HG02852 (cell line): ENCODE data around the gene GSTO2.
"Not testable (repeated sequence)": the region's sequence is repeated elsewhere in the genome, so short reads cannot be mapped to it uniquely, and the experiment has no call there.

Experiments used
- ATAC-seq: cut with Tn5 transposase; IDR thresholded peaks from one replicate; pipeline ENCODE4 v1.9.1; 2021; ENCODE audit warnings: mild to moderate bottlenecking, moderate library complexity; ENCODE audit not compliant: unreplicated experiment

GSTO2 gene

GRCh38 chr10:104268713-104269645 lies at the start of gene GSTO2:
TSS of gene GSTO2 (plus strand) at chr10:104269184. CDS start at chr10:104274916, 5,732 bp downstream.
- ATAC-seq = peak; percentile 97

GRCh38 chr10:104220522-104220921 lies 48.5 kb upstream of the GSTO2 start:
- no peak for ATAC-seq

GRCh38 chr10:104223304-104223703 lies 45.7 kb upstream of the GSTO2 start:
- no peak for ATAC-seq

- ATAC-seq = no peak
Observed at GRCh38 chr10:104230490-104230889, 38.5 kb upstream of the GSTO2 start.

- peak; percentile 100 for ATAC-seq
Observed at GRCh38 chr10:104231784-104232612, 37.0 kb upstream of the GSTO2 start, which contains the start of gene CFAP43. TSS of gene CFAP43 (minus strand) at chr10:104232364. CDS start at chr10:104232246, 118 bp downstream.

- ATAC-seq = no peak
Observed at GRCh38 chr10:104232613-104233102, 36.3 kb upstream of the GSTO2 start.

- no peak for ATAC-seq
Observed at GRCh38 chr10:104233817-104234216, 35.2 kb upstream of the GSTO2 start.

GRCh38 chr10:104234934-104235333 lies 34.0 kb upstream of the GSTO2 start:
- no peak for ATAC-seq

- no peak for ATAC-seq
Observed at GRCh38 chr10:104235801-104236200, 33.2 kb upstream of the GSTO2 start.

- no peak for ATAC-seq
Observed at GRCh38 chr10:104240078-104240477, 28.9 kb upstream of the GSTO2 start.

GRCh38 chr10:104242545-104242944 lies 26.4 kb upstream of the GSTO2 start:
- no peak for ATAC-seq

- not testable (repeated sequence) for ATAC-seq
Observed at GRCh38 chr10:104243009-104243408, 26.0 kb upstream of the GSTO2 start.

- no peak for ATAC-seq
Observed at GRCh38 chr10:104243512-104243911, 25.5 kb upstream of the GSTO2 start.

- no peak for ATAC-seq
Observed at GRCh38 chr10:104245066-104245632, 23.8 kb upstream of the GSTO2 start.

- ATAC-seq = no peak
Observed at GRCh38 chr10:104246976-104247375, 22.0 kb upstream of the GSTO2 start.

GRCh38 chr10:104247513-104248146 lies 21.4 kb upstream of the GSTO2 start:
- ATAC-seq = no peak

GRCh38 chr10:104248931-104249330 lies 20.1 kb upstream of the GSTO2 start:
- not testable (repeated sequence) for ATAC-seq

- ATAC-seq = no peak
Observed at GRCh38 chr10:104250371-104250770, 18.6 kb upstream of the GSTO2 start.

GRCh38 chr10:104251443-104251842 lies 17.5 kb upstream of the GSTO2 start:
- ATAC-seq = no peak

- ATAC-seq = no peak
Observed at GRCh38 chr10:104252368-104252767, 16.6 kb upstream of the GSTO2 start.

- ATAC-seq = no peak
Observed at GRCh38 chr10:104253106-104253505, 15.9 kb upstream of the GSTO2 start.
